GM13977 (cell line): ENCODE measurements around the gene AMBP.

Experiments used
- DNase-seq: peaks from one replicate; pipeline ENCODE4 v3.0.0; 2012; ENCODE audit warnings: low spot score
- in situ Hi-C: fragments of 300-500 bp; cut with MboI; formaldehyde crosslinking; loops from one replicate; pipeline ENCODE4 v1.12.0; 2022; ENCODE audit warnings: low sequenced_read_pairs, low pct_unique_long_range_greater_than_20kb, mixed read lengths, inconsistent platforms; ENCODE audit not compliant: unreplicated experiment
- TF ChIP-seq, protein P1 (sequence below): IDR thresholded peaks from 2 replicates; pipeline ENCODE4 v1.5.1; 2012; ENCODE audit warnings: mild to moderate bottlenecking, control low read depth; ENCODE audit not compliant: insufficient read depth; ENCODE audit errors: extremely low read depth, missing control alignments

AMBP gene

GRCh38 chr9:114078021-114078780 is at the start of gene AMBP:
AMBP (minus strand) TSS chr9:114078300; CDS start chr9:114078209, 91 bp downstream.
- no peak for DNase-seq
- TF ChIP-seq, protein P1, sequence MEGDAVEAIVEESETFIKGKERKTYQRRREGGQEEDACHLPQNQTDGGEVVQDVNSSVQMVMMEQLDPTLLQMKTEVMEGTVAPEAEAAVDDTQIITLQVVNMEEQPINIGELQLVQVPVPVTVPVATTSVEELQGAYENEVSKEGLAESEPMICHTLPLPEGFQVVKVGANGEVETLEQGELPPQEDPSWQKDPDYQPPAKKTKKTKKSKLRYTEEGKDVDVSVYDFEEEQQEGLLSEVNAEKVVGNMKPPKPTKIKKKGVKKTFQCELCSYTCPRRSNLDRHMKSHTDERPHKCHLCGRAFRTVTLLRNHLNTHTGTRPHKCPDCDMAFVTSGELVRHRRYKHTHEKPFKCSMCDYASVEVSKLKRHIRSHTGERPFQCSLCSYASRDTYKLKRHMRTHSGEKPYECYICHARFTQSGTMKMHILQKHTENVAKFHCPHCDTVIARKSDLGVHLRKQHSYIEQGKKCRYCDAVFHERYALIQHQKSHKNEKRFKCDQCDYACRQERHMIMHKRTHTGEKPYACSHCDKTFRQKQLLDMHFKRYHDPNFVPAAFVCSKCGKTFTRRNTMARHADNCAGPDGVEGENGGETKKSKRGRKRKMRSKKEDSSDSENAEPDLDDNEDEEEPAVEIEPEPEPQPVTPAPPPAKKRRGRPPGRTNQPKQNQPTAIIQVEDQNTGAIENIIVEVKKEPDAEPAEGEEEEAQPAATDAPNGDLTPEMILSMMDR: no peak
- in situ Hi-C loops: no loop called here

DNA sequence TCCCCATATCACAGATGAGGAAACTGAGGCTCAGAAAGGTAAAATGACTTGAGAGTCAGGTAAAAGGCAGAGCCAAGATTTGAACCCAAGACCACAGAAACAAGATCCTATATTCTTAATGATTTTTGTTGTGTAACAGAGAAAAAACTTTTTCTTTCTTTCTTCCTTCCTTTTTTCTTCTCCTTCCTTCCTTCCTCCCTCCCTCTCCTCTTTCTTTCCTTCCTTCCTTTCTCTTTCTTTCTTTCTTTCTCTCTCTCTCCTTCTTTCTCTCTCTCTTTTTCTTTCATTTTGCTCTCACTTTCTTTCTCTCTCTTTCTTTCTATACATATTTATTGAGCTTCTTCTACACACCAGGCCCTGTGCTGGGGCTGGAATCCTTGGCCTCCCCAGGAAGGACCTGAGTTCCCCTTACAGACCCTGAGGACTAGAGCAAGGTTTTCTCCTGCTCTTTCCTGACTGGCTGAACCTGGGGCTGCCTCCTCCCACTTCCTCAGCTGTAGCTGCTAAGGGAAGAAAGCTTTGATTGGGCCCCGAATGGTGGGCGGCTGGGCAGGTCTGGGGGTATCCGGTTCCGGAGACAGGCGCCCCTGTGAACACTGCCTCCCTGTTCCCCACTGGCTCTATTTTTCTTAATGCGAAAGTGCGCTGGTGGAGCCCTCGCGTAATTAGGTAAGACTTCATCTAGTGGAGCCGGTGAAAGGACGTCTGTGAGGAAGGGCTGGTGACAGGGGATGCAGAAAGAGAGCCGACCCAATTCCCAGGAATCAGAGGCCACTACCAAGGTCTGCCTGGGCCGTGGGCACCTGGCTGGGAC is 48.4 kb upstream of the AMBP start:
- in situ Hi-C loops: no loop called here
- no peak for DNase-seq
- TF ChIP-seq, protein P1: no peak

DNA sequence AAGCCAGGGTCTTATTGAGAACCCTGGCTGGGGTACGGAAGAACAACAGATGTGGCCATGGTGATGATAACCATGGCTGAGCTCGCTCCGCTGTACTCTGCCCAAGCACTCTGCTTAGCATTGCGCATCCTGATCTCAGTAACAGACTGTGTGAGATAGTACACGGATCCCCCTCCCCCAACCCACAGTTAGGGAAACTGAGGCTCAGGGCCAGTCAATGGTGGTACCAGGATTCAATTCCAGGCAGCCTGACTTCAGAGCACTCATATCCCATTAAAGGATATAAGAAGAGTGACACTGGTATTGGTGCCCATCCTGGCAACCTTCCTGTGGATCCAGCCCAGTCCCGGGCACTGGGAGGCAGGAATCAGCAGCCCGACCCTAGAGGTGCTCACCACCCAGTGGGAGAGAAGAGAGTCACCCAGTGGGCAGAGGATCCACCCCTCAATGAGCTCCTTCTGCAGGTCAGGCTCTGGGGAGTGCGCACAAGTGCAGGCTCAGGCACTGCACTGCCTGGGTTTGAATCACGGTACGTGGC is 47.4 kb upstream of the AMBP start:
- no peak for DNase-seq
- TF ChIP-seq, protein P1: no peak
- in situ Hi-C loops: no loop called here

- no peak for DNase-seq
- TF ChIP-seq, protein P1: no peak
- in situ Hi-C loops: loop anchor here (25.0 kb wide), 1 partner anchor 162 kb away; no protein-coding TSS in a partner anchor
These were observed 46.8 kb upstream of the AMBP start for GRCh38 chr9:114124666-114125475.

DNA sequence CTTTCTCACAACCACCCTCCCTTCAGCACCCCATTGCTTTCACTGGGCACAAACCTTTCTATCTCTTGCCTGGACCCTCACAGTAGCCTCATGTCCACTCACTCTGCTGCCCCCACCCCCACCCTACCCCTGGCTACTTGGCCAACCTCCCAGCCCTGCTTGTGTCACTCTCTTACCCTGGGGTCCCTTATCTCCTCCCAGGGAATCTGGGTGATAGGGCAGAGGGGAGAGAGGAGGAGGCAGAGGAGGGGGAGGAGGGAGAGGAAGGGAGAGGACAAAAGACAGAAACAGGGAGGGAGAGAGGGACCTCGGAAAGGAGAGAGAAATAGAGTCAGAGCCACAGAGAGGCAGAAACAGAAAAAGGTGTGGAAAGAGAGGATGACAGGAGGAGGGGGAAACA is 46.0 kb upstream of the AMBP start:
- TF ChIP-seq, protein P1: no peak
- in situ Hi-C loops: loop anchor here (25.0 kb wide), 1 partner anchor 163 kb away; no protein-coding TSS in a partner anchor
- no peak for DNase-seq
